ENCODE results near the gene LANCL3. TPM values are rescaled to one million over a fixed set of nuclear protein-coding genes. Genes with fewer than 3 reads are reported as not detected.

The LANCL3 gene
- total RNA-seq: 2.5 TPM

DNA sequence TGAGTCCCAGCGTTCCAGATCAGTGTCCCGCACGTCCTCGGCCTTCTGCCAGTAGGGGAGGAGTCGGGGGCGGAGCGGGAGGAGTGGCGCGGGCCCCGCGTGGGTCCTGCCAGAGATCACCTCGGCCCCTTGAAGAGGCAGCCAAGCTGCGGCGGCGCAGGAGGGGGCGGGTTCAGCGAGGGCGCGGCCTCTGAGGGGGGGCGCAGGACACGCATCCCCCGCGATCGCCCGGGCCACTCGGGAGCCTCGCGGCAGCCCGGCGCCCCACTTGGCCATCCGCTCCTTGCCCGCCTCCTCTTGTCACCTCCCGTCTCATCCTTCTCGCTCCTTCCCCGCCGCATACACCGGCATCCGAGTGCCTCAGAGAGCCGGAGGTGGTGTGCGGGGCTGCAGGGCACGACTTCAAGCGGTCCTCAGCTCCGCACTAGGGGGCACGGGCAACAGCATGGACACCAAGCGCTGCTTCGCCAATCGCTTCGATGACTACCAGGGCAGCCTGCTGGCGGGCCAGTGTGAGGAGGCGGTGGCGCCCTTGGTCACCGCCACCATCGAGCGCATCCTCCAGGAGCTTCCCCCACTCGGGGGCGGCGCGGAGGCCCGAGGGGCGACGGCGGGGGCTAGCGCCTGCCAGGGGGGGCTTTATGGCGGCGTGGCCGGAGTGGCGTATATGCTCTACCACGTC, at the start of gene LANCL3:
Gene LANCL3, plus strand, starts transcription at position 236 of the 682 bp plus-strand sequence. Its CDS starts 210 bp downstream, at position 446.

DNA sequence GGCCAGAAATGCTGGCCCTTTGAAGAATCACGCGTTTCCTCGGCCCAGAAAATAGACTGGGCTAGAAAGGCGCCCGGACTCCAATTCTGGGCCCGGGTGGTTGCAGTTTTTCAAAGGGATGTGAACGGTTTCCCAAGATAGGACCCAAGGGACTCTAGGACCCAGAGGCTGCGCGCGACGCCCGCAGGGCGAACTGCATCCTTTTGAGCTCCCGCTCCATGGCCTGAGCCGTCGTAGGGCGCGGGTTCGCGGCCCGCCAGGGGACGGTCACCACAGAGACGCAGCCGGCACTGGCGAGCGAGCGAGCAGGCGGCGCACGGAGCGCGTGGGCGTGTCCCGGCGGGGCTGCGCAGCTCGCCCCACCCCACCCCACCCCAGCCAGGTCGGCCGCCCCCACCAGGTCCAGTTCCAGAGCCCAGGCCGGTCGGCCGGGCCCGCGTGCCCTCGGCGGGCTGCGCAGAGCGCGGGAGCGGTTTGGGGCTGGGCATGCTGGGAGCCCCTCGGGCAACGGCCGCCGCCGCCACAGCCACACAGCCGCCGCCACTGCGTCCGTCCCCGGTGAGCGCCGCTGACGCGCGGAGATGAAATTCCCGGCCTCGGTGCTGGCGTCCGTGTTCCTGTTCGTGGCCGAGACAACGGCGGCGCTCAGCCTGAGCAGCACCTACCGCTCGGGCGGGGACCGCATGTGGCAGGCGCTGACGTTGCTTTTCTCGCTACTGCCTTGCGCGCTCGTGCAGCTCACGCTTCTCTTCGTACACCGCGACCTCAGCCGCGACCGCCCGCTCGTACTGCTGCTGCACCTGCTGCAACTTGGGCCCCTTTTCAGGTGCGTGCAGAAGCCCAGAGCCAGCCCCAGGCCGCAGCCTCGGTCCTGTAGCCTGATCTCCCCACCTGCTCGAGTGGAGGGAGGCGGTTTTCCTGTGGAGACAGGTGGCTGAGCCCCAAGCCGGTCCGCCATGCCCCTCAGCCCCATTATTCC, 114.2 kb downstream of the LANCL3 start, which contains the start of gene XK:
Gene XK, plus strand, starts transcription at position 411 of the 979 bp plus-strand sequence. Its CDS starts 171 bp downstream, at position 582.

Other genes with a start within 250 kb of the LANCL3 start
- gene PRRG1, start 222.3 kb upstream of the LANCL3 start, total RNA-seq: 17.5 TPM
- 5.8 TPM for gene XK, start 114.1 kb downstream of the LANCL3 start, total RNA-seq
- gene CYBB, start 208.4 kb downstream of the LANCL3 start, total RNA-seq: 12.6 TPM